GM12872 (cell line): ENCODE measurements around the gene TSSK3.
A peak's percentile ranks its signal among the peaks of the same experiment; 100 is the strongest.

ENCODE experiments used
- TF ChIP-seq, protein P1 (sequence below): IDR thresholded peaks from 3 replicates; pipeline ENCODE4 v1.5.1; 2011; ENCODE audit warnings: low read depth, mild to moderate bottlenecking, low read length, moderate library complexity; ENCODE audit not compliant: insufficient read depth

The TSSK3 gene

GRCh38 chr1:32341186-32341757, 21.1 kb upstream of the TSSK3 start:
- TF ChIP-seq, protein P1, sequence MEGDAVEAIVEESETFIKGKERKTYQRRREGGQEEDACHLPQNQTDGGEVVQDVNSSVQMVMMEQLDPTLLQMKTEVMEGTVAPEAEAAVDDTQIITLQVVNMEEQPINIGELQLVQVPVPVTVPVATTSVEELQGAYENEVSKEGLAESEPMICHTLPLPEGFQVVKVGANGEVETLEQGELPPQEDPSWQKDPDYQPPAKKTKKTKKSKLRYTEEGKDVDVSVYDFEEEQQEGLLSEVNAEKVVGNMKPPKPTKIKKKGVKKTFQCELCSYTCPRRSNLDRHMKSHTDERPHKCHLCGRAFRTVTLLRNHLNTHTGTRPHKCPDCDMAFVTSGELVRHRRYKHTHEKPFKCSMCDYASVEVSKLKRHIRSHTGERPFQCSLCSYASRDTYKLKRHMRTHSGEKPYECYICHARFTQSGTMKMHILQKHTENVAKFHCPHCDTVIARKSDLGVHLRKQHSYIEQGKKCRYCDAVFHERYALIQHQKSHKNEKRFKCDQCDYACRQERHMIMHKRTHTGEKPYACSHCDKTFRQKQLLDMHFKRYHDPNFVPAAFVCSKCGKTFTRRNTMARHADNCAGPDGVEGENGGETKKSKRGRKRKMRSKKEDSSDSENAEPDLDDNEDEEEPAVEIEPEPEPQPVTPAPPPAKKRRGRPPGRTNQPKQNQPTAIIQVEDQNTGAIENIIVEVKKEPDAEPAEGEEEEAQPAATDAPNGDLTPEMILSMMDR: no peak

DNA sequence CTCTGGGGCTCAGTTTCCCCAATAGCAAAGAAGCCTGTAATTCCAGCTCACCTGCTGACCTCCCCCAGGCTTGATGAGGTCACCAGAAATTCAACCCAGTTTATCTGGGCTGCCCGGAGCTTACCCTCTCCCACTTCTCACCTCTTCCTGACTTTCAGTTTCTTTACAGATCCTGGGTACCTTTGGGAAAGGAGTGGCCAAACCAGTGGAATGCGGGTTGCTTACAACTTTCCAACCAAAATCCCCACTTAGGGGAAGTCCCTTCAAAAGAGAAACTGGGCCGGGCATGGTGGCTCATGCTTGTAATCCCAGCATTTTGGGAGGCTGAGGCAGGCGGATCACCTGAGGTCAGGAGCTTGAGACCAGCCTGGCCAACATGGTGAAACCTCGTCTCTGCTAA, 20.4 kb upstream of the TSSK3 start:
- TF ChIP-seq, protein P1: no peak

DNA sequence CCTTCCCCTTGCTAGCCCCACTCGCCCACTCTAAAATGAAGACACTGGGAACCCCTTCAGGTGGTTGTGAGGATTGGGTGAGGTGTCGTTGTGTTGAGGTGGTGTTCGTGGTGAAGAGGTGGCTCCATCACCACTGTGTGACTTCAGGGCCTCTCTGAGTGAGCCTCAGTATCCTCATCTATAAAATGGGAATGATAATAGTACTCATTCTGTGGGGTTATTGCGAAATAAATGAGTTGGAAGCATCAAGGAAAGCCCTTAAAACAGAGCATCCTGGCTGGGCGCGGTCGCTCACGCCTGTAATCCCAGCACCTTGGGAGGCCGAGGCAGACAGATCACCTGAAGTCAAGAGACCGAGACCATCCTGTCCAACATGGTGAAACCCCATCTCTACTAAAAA, 19.6 kb upstream of the TSSK3 start:
- TF ChIP-seq, protein P1: no peak

- TF ChIP-seq, protein P1: no peak
These were observed 17.0 kb upstream of the TSSK3 start for GRCh38 chr1:32345289-32345827.

DNA sequence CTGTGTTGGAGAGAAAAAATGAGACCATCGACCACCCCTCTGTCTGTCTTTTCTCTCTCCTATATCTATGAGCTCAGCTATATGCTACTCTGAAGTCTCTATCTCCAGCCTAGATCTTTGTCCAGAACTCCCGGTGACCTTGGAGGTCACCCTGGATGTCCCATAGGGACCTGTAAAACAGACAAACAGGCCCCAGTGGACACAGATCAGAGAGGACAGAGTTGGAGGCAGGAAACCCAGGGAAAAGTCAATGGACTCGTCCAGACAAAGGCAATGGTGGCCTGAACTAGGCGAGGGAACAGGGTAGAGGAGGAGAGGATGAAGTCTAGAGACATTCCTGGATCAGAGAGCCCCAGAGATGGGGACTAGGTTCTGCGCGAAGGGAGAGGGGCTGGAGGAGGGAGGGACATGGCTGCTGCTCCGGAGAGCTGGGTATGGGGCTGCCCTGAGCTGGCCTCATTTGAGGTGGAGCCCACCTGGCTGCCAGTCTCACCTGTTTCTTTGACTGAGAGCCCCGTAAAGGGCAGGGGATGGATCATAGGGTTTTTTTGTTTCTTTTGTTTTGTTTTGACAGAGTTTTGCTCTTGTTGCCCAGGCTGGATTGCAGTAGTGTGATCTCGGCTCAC, 15.7 kb upstream of the TSSK3 start:
- TF ChIP-seq, protein P1: no peak

- TF ChIP-seq, protein P1: no peak
These were observed 13.1 kb upstream of the TSSK3 start for GRCh38 chr1:32349211-32349708.

GRCh38 chr1:32350785-32351398, 11.4 kb upstream of the TSSK3 start:
- TF ChIP-seq, protein P1: peak; percentile 66
